ENCODE data around the gene CUTA.

The CUTA gene

GRCh38 chr6:33437666-33438065, 19.8 kb upstream of the CUTA start:
- Histone ChIP-seq H3K9me3 (ENCODE audit: control insufficient read depth in 1 of 2, low read length in 2 of 2) (no peaks in the 10 kb centered on the region), H3K4me3 (ENCODE audit: low read depth in 1 of 2, low read length in 2 of 2) (no peak overlapping the region), H3K36me3 (ENCODE audit: control insufficient read depth in 1 of 2, insufficient read depth in 2 of 2, low read length in 2 of 2) (peaks cover 43 to 63% of the 10 kb centered on the region in 2 donors), H3K27ac (ENCODE audit: low read length) (no peak overlapping the region), H3K27me3 (ENCODE audit: low read depth, low read length) (no peaks in the 10 kb centered on the region), H3K4me1 (ENCODE audit: control insufficient read depth in 1 of 2, insufficient read depth in 2 of 2, low read length in 2 of 2) (peaks cover 0 to 14% of the 10 kb centered on the region in 2 donors)

DNA sequence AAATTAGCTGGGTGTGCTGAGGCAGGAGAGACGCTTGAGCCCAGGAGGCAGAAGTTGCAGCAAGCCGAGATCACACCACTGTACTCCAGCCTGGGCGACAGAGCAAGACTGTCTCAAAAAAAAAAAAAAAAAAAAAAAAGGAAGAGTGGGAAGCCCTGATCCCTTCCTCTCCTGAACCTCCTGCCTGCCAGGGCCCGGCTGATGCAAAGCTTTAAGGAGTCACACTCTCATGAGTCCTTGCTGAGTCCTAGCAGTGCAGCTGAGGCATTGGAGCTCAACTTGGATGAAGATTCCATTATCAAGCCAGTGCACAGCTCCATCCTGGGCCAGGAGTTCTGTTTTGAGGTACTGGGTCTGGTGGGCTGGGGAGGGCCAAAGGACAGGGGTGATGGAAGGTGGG, 17.1 kb upstream of the CUTA start:
- Histone ChIP-seq H3K36me3 (ENCODE audit: control insufficient read depth in 1 of 2, insufficient read depth in 2 of 2, low read length in 2 of 2) (peaks cover 28 to 40% of the 10 kb centered on the region in 2 donors), H3K4me3 (ENCODE audit: low read depth in 1 of 2, low read length in 2 of 2) (no peak overlapping the region)

DNA sequence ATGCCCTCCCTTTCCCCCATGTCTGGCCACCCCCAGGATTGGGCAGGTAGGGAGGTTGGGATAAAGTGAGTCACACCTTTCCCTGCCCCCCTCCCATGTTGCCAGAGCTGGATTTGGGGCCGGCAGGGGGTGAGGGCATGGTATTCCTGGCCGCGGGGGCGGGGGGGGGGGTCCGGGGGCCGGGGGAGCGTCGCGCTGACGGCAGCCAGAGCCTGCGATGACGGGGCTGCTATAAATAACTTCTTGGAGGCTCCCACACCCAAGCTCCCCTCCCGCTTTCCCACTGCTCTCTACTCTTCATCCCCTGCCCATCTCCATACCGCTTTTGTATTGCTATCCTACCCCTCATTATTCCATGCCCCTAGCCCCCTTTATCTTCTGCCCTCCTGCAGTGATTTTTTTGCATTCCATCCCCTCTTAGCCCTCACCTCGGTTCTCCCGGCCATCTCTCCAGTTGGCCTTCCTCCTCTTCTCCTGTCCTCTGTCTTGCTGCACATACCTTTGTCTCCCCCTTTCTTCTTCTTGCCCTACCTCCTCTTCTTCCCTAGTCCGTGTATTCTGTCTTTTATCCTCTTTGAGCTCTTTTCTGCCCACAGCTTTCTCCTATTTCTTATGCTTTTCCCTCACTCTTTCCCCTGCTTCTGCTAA, 15.8 kb upstream of the CUTA start:
- Histone ChIP-seq H3K9me3 (ENCODE audit: control insufficient read depth in 1 of 2, low read length in 2 of 2) (no peaks in the 10 kb centered on the region), H3K36me3 (ENCODE audit: control insufficient read depth in 1 of 2, insufficient read depth in 2 of 2, low read length in 2 of 2) (peaks cover 27 to 35% of the 10 kb centered on the region in 2 donors), H3K4me3 (ENCODE audit: low read depth in 1 of 2, low read length in 2 of 2) (no peak overlapping the region), H3K27ac (ENCODE audit: low read length) (no peak overlapping the region), H3K4me1 (ENCODE audit: control insufficient read depth in 1 of 2, insufficient read depth in 2 of 2, low read length in 2 of 2) (peaks cover 18 to 52% of the 10 kb centered on the region in 2 donors), H3K27me3 (ENCODE audit: low read depth, low read length) (no peaks in the 10 kb centered on the region)

More for the DNA sequence above, 17.1 kb upstream of the CUTA start:
- peaks cover 8 to 41% of the 10 kb centered on the region in 2 donors for H3K4me1 ChIP-seq (ENCODE audit: control insufficient read depth in 1 of 2, insufficient read depth in 2 of 2, low read length in 2 of 2)
- no peaks in the 10 kb centered on the region for H3K27me3 ChIP-seq (ENCODE audit: low read depth, low read length)
- no peak overlapping the region for H3K27ac ChIP-seq (ENCODE audit: low read length)
- no peaks in the 10 kb centered on the region for H3K9me3 ChIP-seq (ENCODE audit: control insufficient read depth in 1 of 2, low read length in 2 of 2)

GRCh38 chr6:33433001-33433543, 15.2 kb upstream of the CUTA start:
- Histone ChIP-seq H3K27ac (ENCODE audit: low read length) (no peak overlapping the region), H3K27me3 (ENCODE audit: low read depth, low read length) (no peaks in the 10 kb centered on the region), H3K4me3 (ENCODE audit: low read depth in 1 of 2, low read length in 2 of 2) (no peak overlapping the region), H3K36me3 (ENCODE audit: control insufficient read depth in 1 of 2, insufficient read depth in 2 of 2, low read length in 2 of 2) (peaks cover 21 to 29% of the 10 kb centered on the region in 2 donors), H3K9me3 (ENCODE audit: control insufficient read depth in 1 of 2, low read length in 2 of 2) (no peaks in the 10 kb centered on the region), H3K4me1 (ENCODE audit: control insufficient read depth in 1 of 2, insufficient read depth in 2 of 2, low read length in 2 of 2) (peaks cover 21 to 57% of the 10 kb centered on the region in 2 donors)

DNA sequence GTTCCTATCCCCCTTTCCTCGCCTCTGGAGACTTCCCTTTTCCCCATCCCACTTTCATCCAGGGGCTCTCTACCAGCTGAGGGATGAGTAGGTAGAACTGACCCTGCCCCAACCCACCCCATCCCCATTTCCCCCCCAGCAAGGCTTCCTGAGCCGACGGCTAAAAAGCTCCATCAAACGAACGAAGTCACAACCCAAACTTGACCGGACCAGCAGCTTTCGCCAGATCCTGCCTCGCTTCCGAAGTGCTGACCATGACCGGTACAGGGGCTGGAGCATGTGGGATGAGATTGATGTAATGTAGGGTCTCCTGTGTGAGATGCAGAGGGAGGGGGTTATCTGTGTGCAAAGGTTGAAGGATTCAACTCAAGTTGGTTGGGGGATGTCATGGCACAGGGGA, 14.6 kb upstream of the CUTA start:
- Histone ChIP-seq H3K36me3 (ENCODE audit: control insufficient read depth in 1 of 2, insufficient read depth in 2 of 2, low read length in 2 of 2) (peaks cover 19 to 24% of the 10 kb centered on the region in 2 donors), H3K27me3 (ENCODE audit: low read depth, low read length) (no peaks in the 10 kb centered on the region), H3K4me1 (ENCODE audit: control insufficient read depth in 1 of 2, insufficient read depth in 2 of 2, low read length in 2 of 2) (peaks cover 21 to 57% of the 10 kb centered on the region in 2 donors), H3K4me3 (ENCODE audit: low read depth in 1 of 2, low read length in 2 of 2) (no peak overlapping the region), H3K9me3 (ENCODE audit: control insufficient read depth in 1 of 2, low read length in 2 of 2) (no peaks in the 10 kb centered on the region), H3K27ac (ENCODE audit: low read length) (no peak overlapping the region)

- H3K36me3 ChIP-seq (ENCODE audit: control insufficient read depth in 1 of 2, insufficient read depth in 2 of 2, low read length in 2 of 2), result peaks cover 18 to 21% of the 10 kb centered on the region in 2 donors
- no peak overlapping the region for H3K27ac ChIP-seq (ENCODE audit: low read length)
- peak overlapping the region in 1 of 2 donors; percentile 48 for H3K4me3 ChIP-seq (ENCODE audit: low read depth in 1 of 2, low read length in 2 of 2)
- H3K27me3 ChIP-seq (ENCODE audit: low read depth, low read length), result no peaks in the 10 kb centered on the region
- H3K9me3 ChIP-seq (ENCODE audit: control insufficient read depth in 1 of 2, low read length in 2 of 2), result no peaks in the 10 kb centered on the region
- peaks cover 24 to 62% of the 10 kb centered on the region in 2 donors for H3K4me1 ChIP-seq (ENCODE audit: control insufficient read depth in 1 of 2, insufficient read depth in 2 of 2, low read length in 2 of 2)
These were observed 14.1 kb upstream of the CUTA start for GRCh38 chr6:33431880-33432541.

DNA sequence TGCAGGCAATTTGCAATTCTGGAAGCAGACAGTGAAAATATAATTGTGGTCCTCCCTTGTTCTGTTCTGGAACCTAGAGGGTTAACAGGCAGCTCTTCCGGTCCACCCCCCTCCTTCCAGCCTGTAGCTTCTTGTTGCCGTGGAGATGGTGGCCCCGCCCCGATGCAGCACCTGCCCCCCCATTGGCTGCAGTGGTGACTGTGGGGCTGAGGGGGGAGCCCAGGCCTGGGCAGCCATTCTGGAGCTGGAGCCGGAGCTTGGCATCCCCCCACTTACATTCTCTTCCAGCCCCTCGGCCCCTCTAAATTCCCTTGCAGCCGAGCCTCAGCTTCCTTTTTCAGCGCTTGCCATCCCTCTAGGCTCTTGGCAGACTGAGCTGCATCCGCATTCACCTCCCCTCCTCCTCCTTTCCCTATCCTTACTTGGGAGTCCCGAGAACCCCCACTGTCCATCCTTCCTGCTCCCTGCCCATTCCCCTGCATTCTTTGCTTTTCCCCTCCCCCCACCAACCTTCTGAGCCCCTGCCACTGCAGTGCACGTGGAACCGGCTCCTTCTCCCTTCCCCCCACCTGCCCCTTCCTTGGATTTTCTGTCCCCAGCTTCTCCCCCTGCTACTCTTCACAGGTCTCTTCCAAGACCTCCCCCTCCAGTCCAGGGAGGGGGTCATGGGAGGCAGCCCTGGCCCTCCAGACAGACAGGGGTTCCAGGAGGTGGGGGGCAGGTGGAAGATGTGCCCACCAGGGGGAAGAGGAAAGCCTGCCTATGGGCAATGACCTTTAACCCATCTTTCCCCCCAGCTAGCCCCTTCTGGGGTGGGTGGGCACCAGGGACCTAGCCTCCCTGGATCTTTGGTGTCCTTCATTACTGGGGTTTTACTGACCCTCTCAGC, 13.3 kb upstream of the CUTA start:
- H3K9me3 ChIP-seq (ENCODE audit: control insufficient read depth in 1 of 2, low read length in 2 of 2), result no peaks in the 10 kb centered on the region
- no peak overlapping the region for H3K27ac ChIP-seq (ENCODE audit: low read length)
- H3K4me1 ChIP-seq (ENCODE audit: control insufficient read depth in 1 of 2, insufficient read depth in 2 of 2, low read length in 2 of 2), result peaks cover 24 to 64% of the 10 kb centered on the region in 2 donors
- H3K4me3 ChIP-seq (ENCODE audit: low read depth in 1 of 2, low read length in 2 of 2), result peak overlapping the region; percentile 37 to 48
- H3K36me3 ChIP-seq (ENCODE audit: control insufficient read depth in 1 of 2, insufficient read depth in 2 of 2, low read length in 2 of 2), result peaks cover 12 to 13% of the 10 kb centered on the region in 2 donors
- H3K27me3 ChIP-seq (ENCODE audit: low read depth, low read length), result no peaks in the 10 kb centered on the region

DNA sequence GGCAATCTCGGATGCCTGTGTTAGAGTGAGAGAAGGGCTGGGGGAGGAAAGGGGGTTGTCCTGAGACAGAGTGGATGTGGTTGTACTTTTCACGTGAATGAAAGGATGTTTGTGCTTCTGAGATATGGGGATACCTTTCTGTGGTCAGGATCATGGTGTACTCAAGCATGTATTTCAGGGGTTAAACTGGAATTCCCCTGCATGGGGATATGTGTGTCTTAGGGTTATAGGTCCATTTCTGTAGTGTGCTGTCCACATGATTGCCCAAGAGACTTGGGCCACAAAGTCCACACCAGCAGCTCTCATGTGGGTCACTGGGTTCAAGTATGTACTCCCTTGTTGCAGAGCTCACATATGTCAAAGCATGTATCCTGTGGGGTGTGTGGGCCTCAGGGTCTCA, 12.4 kb upstream of the CUTA start:
- H3K27ac ChIP-seq (ENCODE audit: low read length), result no peak overlapping the region
- H3K4me1 ChIP-seq (ENCODE audit: control insufficient read depth in 1 of 2, insufficient read depth in 2 of 2, low read length in 2 of 2), result peaks cover 25 to 64% of the 10 kb centered on the region in 2 donors
- no peaks in the 10 kb centered on the region for H3K9me3 ChIP-seq (ENCODE audit: control insufficient read depth in 1 of 2, low read length in 2 of 2)
- no peak overlapping the region for H3K4me3 ChIP-seq (ENCODE audit: low read depth in 1 of 2, low read length in 2 of 2)
- peaks cover 4% of the 10 kb centered on the region in 2 donors for H3K36me3 ChIP-seq (ENCODE audit: control insufficient read depth in 1 of 2, insufficient read depth in 2 of 2, low read length in 2 of 2)
- no peaks in the 10 kb centered on the region for H3K27me3 ChIP-seq (ENCODE audit: low read depth, low read length)

DNA sequence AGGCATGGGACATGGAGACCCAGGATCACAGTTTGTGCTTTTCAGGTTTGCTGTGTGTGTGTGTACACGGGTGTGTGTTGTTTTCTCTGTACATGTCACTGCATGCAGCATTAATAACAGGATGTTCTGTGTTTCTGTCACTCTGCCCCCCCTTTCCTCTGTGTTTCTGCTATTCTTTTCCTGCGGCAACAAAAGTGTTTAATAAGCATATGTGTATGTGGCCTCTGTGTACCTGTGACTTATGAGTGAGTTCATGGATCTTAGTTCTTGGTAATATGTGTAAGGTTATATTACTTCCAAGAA, 11.8 kb upstream of the CUTA start:
- H3K27ac ChIP-seq (ENCODE audit: low read length), result peak overlapping the region; percentile 39
- H3K36me3 ChIP-seq (ENCODE audit: control insufficient read depth in 1 of 2, insufficient read depth in 2 of 2, low read length in 2 of 2), result no peaks in the 10 kb centered on the region
- H3K4me1 ChIP-seq (ENCODE audit: control insufficient read depth in 1 of 2, insufficient read depth in 2 of 2, low read length in 2 of 2), result peaks cover 31 to 68% of the 10 kb centered on the region in 2 donors
- H3K4me3 ChIP-seq (ENCODE audit: low read depth in 1 of 2, low read length in 2 of 2), result peak overlapping the region in 1 of 2 donors; percentile 16
- H3K27me3 ChIP-seq (ENCODE audit: low read depth, low read length), result no peaks in the 10 kb centered on the region
- H3K9me3 ChIP-seq (ENCODE audit: control insufficient read depth in 1 of 2, low read length in 2 of 2), result no peaks in the 10 kb centered on the region

GRCh38 chr6:33428966-33429749, 11.3 kb upstream of the CUTA start:
- peak overlapping the region; percentile 39 for H3K27ac ChIP-seq (ENCODE audit: low read length)
- H3K36me3 ChIP-seq (ENCODE audit: control insufficient read depth in 1 of 2, insufficient read depth in 2 of 2, low read length in 2 of 2), result no peaks in the 10 kb centered on the region
- H3K9me3 ChIP-seq (ENCODE audit: control insufficient read depth in 1 of 2, low read length in 2 of 2), result no peaks in the 10 kb centered on the region
- peak overlapping the region in 1 of 2 donors; percentile 16 for H3K4me3 ChIP-seq (ENCODE audit: low read depth in 1 of 2, low read length in 2 of 2)
- H3K27me3 ChIP-seq (ENCODE audit: low read depth, low read length), result no peaks in the 10 kb centered on the region
- H3K4me1 ChIP-seq (ENCODE audit: control insufficient read depth in 1 of 2, insufficient read depth in 2 of 2, low read length in 2 of 2), result peaks cover 34 to 73% of the 10 kb centered on the region in 2 donors

Measured in muscle layer of duodenum (tissue), 2 donors.